A673 (cell line): ENCODE data around the gene ZFP36. TPM values are rescaled to one million over a fixed set of nuclear protein-coding genes. Genes with fewer than 3 reads are reported as not detected.

ENCODE experiments used
- BruUV-seq: library from RNA; stranded (reverse); fragments of 400-500 nt; replicated peaks from 2 replicates; lab custom pipeline; 2021; lab: Mats Ljungman, UMichigan
- CTCF ChIA-PET: fragments of 300-600 bp; sonication (Branson Sonifier 250); formaldehyde crosslinking; loops from one replicate; lab custom pipeline; 2022; ENCODE audit warnings: antibody characterized with exemption; lab: Charles Lee
- POLR2A ChIA-PET: fragments of 300-600 bp; sonication (Branson Sonifier 250); formaldehyde crosslinking; loops from one replicate; lab custom pipeline; 2022; ENCODE audit warnings: antibody characterized with exemption; ENCODE audit not compliant: low non-redundant PET; lab: Charles Lee
- DNase-seq: peaks from one replicate; pipeline ENCODE4 v3.0.0-alpha.2; 2015; ENCODE audit warnings: low spot score
- H3K27ac ChIP-seq: fragments of 200-600 bp; sonication (generic); 2 replicates; pipeline ENCODE4 v1.5.1; 2016; ENCODE audit warnings: mixed run types, low read depth, mild to moderate bottlenecking, mixed read lengths, antibody characterized with exemption, low read length; ENCODE audit not compliant: poor library complexity, severe bottlenecking
- H3K27me3 ChIP-seq: fragments of 200-600 bp; sonication (generic); replicated peaks from 2 replicates; pipeline ENCODE4 v1.6.1; 2017; ENCODE audit warnings: mixed run types, low read depth, mild to moderate bottlenecking, mixed read lengths, antibody characterized with exemption, low read length; ENCODE audit not compliant: insufficient read depth, poor library complexity
- H3K36me3 ChIP-seq: fragments of 200-600 bp; sonication (generic); 2 replicates; pipeline ENCODE4 v1.6.1; 2016; ENCODE audit warnings: mixed run types, mild to moderate bottlenecking, mixed read lengths, antibody characterized with exemption, low read length; ENCODE audit not compliant: insufficient read depth, poor library complexity, severe bottlenecking
- H3K4me1 ChIP-seq: fragments of 200-600 bp; sonication (generic); 2 replicates; pipeline ENCODE4 v1.6.1; 2017; ENCODE audit warnings: mixed run types, mild to moderate bottlenecking, mixed read lengths, antibody characterized with exemption, low read length; ENCODE audit not compliant: insufficient read depth, poor library complexity, severe bottlenecking
- H3K4me3 ChIP-seq: fragments of 200-600 bp; sonication (generic); 2 replicates; pipeline ENCODE4 v1.5.1; 2016; ENCODE audit warnings: low read depth, mixed run types, mild to moderate bottlenecking, mixed read lengths, low read length; ENCODE audit not compliant: poor library complexity, severe bottlenecking
- H3K9me3 ChIP-seq: fragments of 200-600 bp; sonication (generic); 2 replicates; pipeline ENCODE4 v1.6.1; 2016; ENCODE audit warnings: mixed run types, low read depth, mild to moderate bottlenecking, mixed read lengths, antibody characterized with exemption, low read length; ENCODE audit not compliant: poor library complexity, severe bottlenecking
- EZH2 ChIP-seq: fragments of 200-600 bp; sonication (generic); IDR thresholded peaks from 2 replicates; pipeline ENCODE4 v1.6.1; 2017; ENCODE audit warnings: borderline replicate concordance, low read depth, mild to moderate bottlenecking, mixed read lengths, antibody characterized with exemption, low read length; ENCODE audit not compliant: poor library complexity, severe bottlenecking
- intact Hi-C: fragments of 100-400 bp; cut with micrococcal nuclease; formaldehyde crosslinking; loops from one replicate; pipeline ENCODE4 v1.10.0; 2022; ENCODE audit not compliant: unreplicated experiment
- total RNA-seq: library from RNA; stranded (reverse); gene quantifications from 2 replicates; pipeline ENCODE4 v1.2.3, GENCODE V29; 2021
- TF ChIP-seq, protein P1 (sequence below): fragments of 300-800, 200-600 bp; sonication (generic); conservative IDR thresholded peaks from 2 replicates; pipeline ENCODE4 v1.5.1; 2017; ENCODE audit warnings: low read depth, mild to moderate bottlenecking, antibody characterized with exemption, low read length, moderate library complexity, mixed read lengths

The ZFP36 gene
- total RNA-seq, 1 experiment from 2014 or later: 7.1 TPM

DNA sequence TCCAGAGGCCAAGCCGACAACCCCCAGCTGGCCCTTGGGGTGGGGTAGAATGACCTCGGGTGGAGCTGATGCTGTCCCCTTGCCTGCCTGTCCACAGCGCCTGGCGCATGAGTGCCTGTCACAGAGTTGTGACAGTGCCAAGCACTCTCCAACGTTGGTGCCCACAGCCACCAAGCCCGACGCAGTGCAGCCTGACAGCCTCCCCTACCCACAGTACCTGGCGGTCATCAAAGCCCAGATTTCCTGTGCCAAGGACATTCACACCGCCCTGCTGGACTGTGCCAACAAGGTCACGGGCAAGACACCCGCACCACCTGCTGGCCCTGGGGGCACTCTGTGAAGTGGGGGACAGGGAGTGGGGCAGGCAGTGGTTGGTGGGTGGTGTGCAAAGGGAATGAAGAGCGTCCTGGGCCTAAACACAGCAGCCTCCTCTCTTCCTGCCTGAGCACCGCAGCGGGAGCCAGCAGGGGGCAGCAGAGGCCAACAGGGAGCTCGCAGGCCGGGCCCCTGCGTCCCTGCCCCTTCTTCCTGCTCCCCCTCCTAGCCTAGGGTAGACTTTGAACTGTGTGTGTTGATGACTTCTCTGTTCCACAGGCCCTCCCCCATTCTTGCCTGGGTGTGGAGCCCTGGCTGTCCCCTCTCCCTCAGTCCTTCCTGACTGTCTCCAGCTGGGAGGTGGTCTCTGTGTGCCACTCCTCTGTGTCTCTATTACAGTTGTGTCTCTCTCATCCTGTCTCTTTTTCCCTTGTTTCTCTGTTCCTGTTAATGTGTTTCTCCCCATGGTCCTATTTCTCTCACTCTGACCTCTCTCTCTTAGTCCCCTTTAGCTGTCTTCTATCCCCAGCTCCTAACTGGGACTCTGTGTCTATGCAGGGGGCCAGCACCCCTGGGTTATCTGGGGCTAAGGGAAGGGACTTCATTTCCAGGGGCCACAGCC, 9.0 kb upstream of the ZFP36 start:
- no peak for TF ChIP-seq EZH2
- TF ChIP-seq, protein P1, sequence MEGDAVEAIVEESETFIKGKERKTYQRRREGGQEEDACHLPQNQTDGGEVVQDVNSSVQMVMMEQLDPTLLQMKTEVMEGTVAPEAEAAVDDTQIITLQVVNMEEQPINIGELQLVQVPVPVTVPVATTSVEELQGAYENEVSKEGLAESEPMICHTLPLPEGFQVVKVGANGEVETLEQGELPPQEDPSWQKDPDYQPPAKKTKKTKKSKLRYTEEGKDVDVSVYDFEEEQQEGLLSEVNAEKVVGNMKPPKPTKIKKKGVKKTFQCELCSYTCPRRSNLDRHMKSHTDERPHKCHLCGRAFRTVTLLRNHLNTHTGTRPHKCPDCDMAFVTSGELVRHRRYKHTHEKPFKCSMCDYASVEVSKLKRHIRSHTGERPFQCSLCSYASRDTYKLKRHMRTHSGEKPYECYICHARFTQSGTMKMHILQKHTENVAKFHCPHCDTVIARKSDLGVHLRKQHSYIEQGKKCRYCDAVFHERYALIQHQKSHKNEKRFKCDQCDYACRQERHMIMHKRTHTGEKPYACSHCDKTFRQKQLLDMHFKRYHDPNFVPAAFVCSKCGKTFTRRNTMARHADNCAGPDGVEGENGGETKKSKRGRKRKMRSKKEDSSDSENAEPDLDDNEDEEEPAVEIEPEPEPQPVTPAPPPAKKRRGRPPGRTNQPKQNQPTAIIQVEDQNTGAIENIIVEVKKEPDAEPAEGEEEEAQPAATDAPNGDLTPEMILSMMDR: peak; percentile 94
- peaks cover 15% of the 10 kb centered on the region for H3K4me1 ChIP-seq
- peak overlapping the region; percentile 33 for H3K27ac ChIP-seq
- no peak overlapping the region for H3K4me3 ChIP-seq
- no TSS peak for BruUV-seq
- ChIA-PET CTCF (interaction anchor here (1.4 to 1.8 kb wide), 2 partner anchors 9 to 14 kb away, joined by 6 to 16 read pairs; partner anchors contain the start of genes PLEKHG2 and ZFP36), POLR2A (interaction anchor here (1.3 kb wide), 1 partner anchor 38 kb away, joined by 5 read pairs; the partner anchor contains the start of gene RPS16)
- DNase-seq: peak; percentile 91
- H3K27me3 ChIP-seq: no peaks in the 10 kb centered on the region
- H3K9me3 ChIP-seq: no peaks in the 10 kb centered on the region
- H3K36me3 ChIP-seq: peaks cover 5% of the 10 kb centered on the region
- intact Hi-C loops: loop anchor here (1.0 kb wide), 1 partner anchor 15 kb away; the partner anchor contains the start of gene PLEKHG2

DNA sequence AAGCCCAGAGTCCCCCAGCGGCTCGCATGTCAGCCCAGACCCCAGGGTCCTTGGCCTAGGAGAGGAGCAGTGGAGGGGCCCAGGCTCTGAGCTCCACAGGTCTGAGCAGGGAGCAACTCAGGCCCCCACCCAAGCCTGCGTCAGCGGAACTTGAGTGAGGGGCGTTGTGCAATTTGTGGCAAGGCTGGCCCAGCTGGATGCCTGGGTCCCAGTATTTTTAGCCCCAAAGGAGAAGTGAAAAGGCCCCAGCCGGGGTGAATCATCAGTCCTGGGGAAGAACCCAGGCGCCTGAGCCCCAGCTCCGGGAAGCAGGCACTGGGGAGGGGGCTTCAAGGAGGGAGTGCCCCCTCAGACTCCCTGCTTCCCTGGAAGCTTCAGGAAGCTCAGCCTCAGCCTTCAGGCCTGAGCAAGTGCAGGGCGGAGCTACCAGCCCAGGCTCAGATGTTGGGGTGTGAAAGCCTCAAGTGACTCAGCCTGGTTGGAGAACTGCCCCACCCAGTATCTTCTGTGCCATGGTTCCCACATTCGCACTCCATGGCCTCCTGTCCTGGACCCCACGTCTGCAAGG, 8.3 kb upstream of the ZFP36 start:
- ChIA-PET CTCF (interaction anchor here (1.4 to 1.8 kb wide), 2 partner anchors 8 to 13 kb away, joined by 6 to 16 read pairs; partner anchors contain the start of genes PLEKHG2 and ZFP36), POLR2A (interaction anchor here (1.3 kb wide), 1 partner anchor 38 kb away, joined by 5 read pairs; the partner anchor contains the start of gene RPS16)
- no TSS peak for BruUV-seq
- TF ChIP-seq EZH2: no peak
- TF ChIP-seq, protein P1: no peak
- H3K27ac ChIP-seq: peak overlapping the region; percentile 33
- peaks cover 3% of the 10 kb centered on the region for H3K36me3 ChIP-seq
- DNase-seq: no peak
- H3K27me3 ChIP-seq: no peaks in the 10 kb centered on the region
- no peaks in the 10 kb centered on the region for H3K9me3 ChIP-seq
- no peak overlapping the region for H3K4me3 ChIP-seq
- intact Hi-C loops: no loop called here
- peaks cover 21% of the 10 kb centered on the region for H3K4me1 ChIP-seq

DNA sequence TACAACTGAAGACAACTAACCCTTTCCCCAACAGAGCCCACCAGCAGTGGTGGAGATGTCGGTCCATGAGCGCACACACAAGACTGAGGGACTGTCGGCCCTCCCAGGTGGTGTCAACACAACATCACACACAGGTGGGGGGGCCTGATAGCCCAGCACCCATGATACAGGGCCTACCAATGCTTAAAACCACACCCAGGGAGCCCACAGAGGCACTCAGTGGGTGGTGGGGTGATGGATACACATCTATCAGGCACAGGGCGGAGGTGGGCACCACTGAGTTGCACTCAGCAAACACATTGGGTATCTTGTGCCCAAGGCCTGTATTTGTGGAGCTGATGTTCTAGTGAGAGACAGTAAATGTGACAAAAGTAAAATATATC, 7.0 kb upstream of the ZFP36 start:
- no peaks in the 10 kb centered on the region for H3K27me3 ChIP-seq
- H3K9me3 ChIP-seq: no peaks in the 10 kb centered on the region
- TSS peak; percentile 15 for BruUV-seq
- no peak overlapping the region for H3K27ac ChIP-seq
- intact Hi-C loops: no loop called here
- H3K4me3 ChIP-seq: no peak overlapping the region
- ChIA-PET CTCF (no interaction called here), POLR2A (no interaction called here)
- DNase-seq: no peak
- H3K4me1 ChIP-seq: peaks cover 27% of the 10 kb centered on the region
- no peaks in the 10 kb centered on the region for H3K36me3 ChIP-seq
- TF ChIP-seq EZH2: no peak
- TF ChIP-seq, protein P1: no peak
